Measurements from ENCODE around the gene AQP3.
"Not testable (repeated sequence)": the region's sequence is repeated elsewhere in the genome, so short reads cannot be mapped to it uniquely, and the experiment has no call there.

Gene AQP3

GRCh38 chr9:33446946-33447798, at the start of gene AQP3:
Gene AQP3, minus strand, starts transcription at chr9:33447593. Its CDS starts 63 bp downstream, at chr9:33447530.
- peak within 1 kb of the TSS; percentile 6; the same call in 1 of the 2 replicates for H3K4me3 ChIP-seq (ENCODE audit: low read length)
- TF ChIP-seq ZNF274 (IDR thresholded peaks at IDR 0.05; ENCODE audit: low read depth, low read length), result no peak

- not testable (repeated sequence) for H3K4me3 ChIP-seq (ENCODE audit: low read length)
Measured at GRCh38 chr9:33493819-33494218, 46.4 kb upstream of the AQP3 start.

GRCh38 chr9:33489066-33489465, 41.7 kb upstream of the AQP3 start:
- TF ChIP-seq ZNF274 (IDR thresholded peaks at IDR 0.05; ENCODE audit: low read depth, low read length), result no peak

GRCh38 chr9:33485312-33485711, 37.9 kb upstream of the AQP3 start:
- not testable (repeated sequence) for H3K4me3 ChIP-seq (ENCODE audit: low read length)

More at GRCh38 chr9:33489066-33489465, 41.7 kb upstream of the AQP3 start:
- no peak overlapping the region for H3K4me3 ChIP-seq (ENCODE audit: low read length)

GRCh38 chr9:33480976-33481375, 33.6 kb upstream of the AQP3 start:
- no peak for TF ChIP-seq ZNF274 (IDR thresholded peaks at IDR 0.05; ENCODE audit: low read depth, low read length)
- H3K4me3 ChIP-seq (ENCODE audit: low read length), result no peak overlapping the region

- H3K4me3 ChIP-seq (ENCODE audit: low read length), result no peak overlapping the region
- no peak for TF ChIP-seq ZNF274 (IDR thresholded peaks at IDR 0.05; ENCODE audit: low read depth, low read length)
Measured at GRCh38 chr9:33480106-33480505, 32.7 kb upstream of the AQP3 start.

- no peak for TF ChIP-seq ZNF274 (IDR thresholded peaks at IDR 0.05; ENCODE audit: low read depth, low read length)
- no peak overlapping the region for H3K4me3 ChIP-seq (ENCODE audit: low read length)
Measured at GRCh38 chr9:33476503-33476902, 29.1 kb upstream of the AQP3 start.

GRCh38 chr9:33475357-33475756, 28.0 kb upstream of the AQP3 start:
- no peak for TF ChIP-seq ZNF274 (IDR thresholded peaks at IDR 0.05; ENCODE audit: low read depth, low read length)
- H3K4me3 ChIP-seq (ENCODE audit: low read length), result no peak overlapping the region

GRCh38 chr9:33473643-33474352, 26.4 kb upstream of the AQP3 start, which contains the start of gene NOL6:
Gene NOL6, minus strand, starts transcription at chr9:33473924. Its CDS starts 82 bp downstream, at chr9:33473842.
- no peak for TF ChIP-seq ZNF274 (IDR thresholded peaks at IDR 0.05; ENCODE audit: low read depth, low read length)
- H3K4me3 ChIP-seq (ENCODE audit: low read length), result peak within 1 kb of the TSS; percentile 72

- peak overlapping the region; percentile 71 for H3K4me3 ChIP-seq (ENCODE audit: low read length)
- no peak for TF ChIP-seq ZNF274 (IDR thresholded peaks at IDR 0.05; ENCODE audit: low read depth, low read length)
Measured at GRCh38 chr9:33472881-33473615, 25.7 kb upstream of the AQP3 start.

- H3K4me3 ChIP-seq (ENCODE audit: low read length), result peak overlapping the region; percentile 71; the same call in 1 of the 2 replicates
- TF ChIP-seq ZNF274 (IDR thresholded peaks at IDR 0.05; ENCODE audit: low read depth, low read length), result no peak
Measured at GRCh38 chr9:33472171-33472880, 24.9 kb upstream of the AQP3 start.

GRCh38 chr9:33471361-33471760, 24.0 kb upstream of the AQP3 start:
- H3K4me3 ChIP-seq (ENCODE audit: low read length), result no peak overlapping the region
- no peak for TF ChIP-seq ZNF274 (IDR thresholded peaks at IDR 0.05; ENCODE audit: low read depth, low read length)

- TF ChIP-seq ZNF274 (IDR thresholded peaks at IDR 0.05; ENCODE audit: low read depth, low read length), result no peak
- H3K4me3 ChIP-seq (ENCODE audit: low read length), result no peak overlapping the region
Measured at GRCh38 chr9:33469891-33470290, 22.5 kb upstream of the AQP3 start.
